ENCODE measurements around the gene DRAP1. TPM values are rescaled to one million over a fixed set of nuclear protein-coding genes. Genes with fewer than 3 reads are reported as not detected.

Gene DRAP1
- total RNA-seq, 1 donor from 2014 or later, result 106 TPM

DNA sequence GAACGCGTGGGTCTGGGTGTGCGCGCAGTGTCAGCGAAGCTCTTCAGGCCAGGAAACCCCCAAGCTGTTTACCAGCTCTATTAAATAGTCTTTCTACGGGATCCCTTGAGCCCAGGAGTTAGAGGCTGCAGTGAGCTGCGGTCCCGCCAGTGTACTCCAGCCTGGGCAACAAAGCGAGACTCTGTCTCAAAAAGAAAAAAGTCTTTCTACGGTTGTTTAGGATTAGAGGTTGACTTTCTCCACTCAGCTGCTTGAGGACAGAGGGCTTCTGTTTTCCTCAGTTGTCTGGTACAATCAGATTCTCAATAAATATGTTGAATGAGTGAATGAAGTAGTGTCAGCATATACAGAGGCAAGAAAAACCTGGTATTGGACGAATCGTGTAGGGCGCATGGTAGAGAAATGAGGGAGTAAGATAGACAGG, 42.9 kb downstream of the DRAP1 start:
- Mint-ChIP-seq H3K4me1 (ENCODE audit: unreplicated experiment) (peaks cover 25% of the 10 kb centered on the region), H3K27me3 (ENCODE audit: unreplicated experiment) (peaks cover 2% of the 10 kb centered on the region), H3K9me3 (ENCODE audit: unreplicated experiment) (no peaks in the 10 kb centered on the region), H3K4me3 (ENCODE audit: unreplicated experiment) (peak overlapping the region; percentile 92), H3K36me3 (ENCODE audit: unreplicated experiment) (peaks cover 13% of the 10 kb centered on the region), H3K27ac (ENCODE audit: unreplicated experiment) (peak overlapping the region; percentile 62)
- DNase-seq (ENCODE audit: extremely low spot score, unreplicated experiment), result no peak
- TF ChIP-seq, protein P1, sequence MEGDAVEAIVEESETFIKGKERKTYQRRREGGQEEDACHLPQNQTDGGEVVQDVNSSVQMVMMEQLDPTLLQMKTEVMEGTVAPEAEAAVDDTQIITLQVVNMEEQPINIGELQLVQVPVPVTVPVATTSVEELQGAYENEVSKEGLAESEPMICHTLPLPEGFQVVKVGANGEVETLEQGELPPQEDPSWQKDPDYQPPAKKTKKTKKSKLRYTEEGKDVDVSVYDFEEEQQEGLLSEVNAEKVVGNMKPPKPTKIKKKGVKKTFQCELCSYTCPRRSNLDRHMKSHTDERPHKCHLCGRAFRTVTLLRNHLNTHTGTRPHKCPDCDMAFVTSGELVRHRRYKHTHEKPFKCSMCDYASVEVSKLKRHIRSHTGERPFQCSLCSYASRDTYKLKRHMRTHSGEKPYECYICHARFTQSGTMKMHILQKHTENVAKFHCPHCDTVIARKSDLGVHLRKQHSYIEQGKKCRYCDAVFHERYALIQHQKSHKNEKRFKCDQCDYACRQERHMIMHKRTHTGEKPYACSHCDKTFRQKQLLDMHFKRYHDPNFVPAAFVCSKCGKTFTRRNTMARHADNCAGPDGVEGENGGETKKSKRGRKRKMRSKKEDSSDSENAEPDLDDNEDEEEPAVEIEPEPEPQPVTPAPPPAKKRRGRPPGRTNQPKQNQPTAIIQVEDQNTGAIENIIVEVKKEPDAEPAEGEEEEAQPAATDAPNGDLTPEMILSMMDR (IDR thresholded peaks at IDR 0.05), result no peak

DNA sequence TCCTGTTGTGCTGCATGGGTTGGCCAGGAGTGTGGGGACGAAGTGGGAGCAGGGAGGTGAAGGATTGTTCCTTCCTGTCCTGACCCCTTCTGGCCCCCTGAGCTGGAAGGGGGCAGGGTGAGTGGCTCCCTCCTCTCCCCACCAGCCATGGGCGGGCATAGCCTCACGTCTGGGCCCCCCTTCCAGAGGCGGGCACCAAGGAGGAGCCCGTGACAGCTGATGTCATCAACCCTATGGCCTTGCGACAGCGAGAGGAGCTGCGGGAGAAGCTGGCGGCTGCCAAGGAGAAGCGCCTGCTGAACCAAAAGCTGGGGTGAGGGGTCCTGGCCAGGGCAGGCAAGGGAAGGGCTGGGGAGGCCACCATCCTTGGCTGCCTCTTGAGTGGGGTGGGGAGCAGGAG, 45.7 kb downstream of the DRAP1 start:
- Mint-ChIP-seq H3K27ac (ENCODE audit: unreplicated experiment) (no peak overlapping the region), H3K36me3 (ENCODE audit: unreplicated experiment) (peaks cover 26% of the 10 kb centered on the region), H3K4me3 (ENCODE audit: unreplicated experiment) (no peak overlapping the region), H3K9me3 (ENCODE audit: unreplicated experiment) (no peaks in the 10 kb centered on the region), H3K27me3 (ENCODE audit: unreplicated experiment) (no peaks in the 10 kb centered on the region), H3K4me1 (ENCODE audit: unreplicated experiment) (peaks cover 25% of the 10 kb centered on the region)
- DNase-seq (ENCODE audit: extremely low spot score, unreplicated experiment), result no peak
- TF ChIP-seq, protein P1 (IDR thresholded peaks at IDR 0.05), result no peak

DNA sequence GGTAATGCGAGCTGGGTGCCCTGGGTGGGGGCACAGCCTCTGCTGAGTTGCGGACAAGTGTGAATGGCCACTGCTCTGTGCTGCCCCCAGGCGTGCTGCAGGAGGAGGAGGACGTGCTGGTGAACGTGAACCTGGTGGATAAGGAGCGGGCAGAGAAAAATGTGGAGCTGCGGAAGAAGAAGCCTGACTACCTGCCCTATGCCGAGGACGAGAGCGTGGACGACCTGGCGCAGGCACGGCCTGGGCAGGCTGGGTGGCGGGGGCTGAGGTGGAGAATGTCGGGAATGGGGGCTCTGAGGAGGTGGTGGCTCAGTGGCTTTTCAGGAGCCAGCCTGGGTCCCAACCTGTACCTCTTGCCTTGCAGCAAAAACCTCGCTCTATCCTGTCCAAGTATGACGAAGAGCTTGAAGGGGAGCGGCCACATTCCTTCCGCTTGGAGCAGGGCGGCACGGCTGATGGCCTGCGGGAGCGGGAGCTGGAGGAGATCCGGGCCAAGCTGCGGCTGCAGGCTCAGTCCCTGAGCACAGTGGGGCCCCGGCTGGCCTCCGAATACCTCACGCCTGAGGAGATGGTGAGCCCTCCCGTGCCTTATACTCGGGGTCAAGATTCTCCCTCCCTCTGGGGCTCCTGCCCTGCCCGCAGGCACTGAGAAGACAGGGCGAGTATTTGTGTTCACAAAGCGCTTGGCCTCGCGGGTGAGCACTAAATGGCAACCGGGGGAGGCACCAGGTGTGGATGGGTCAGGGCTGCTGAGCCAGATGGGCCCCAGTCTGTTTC, 46.9 kb downstream of the DRAP1 start:
- no peak for DNase-seq (ENCODE audit: extremely low spot score, unreplicated experiment)
- TF ChIP-seq, protein P1 (IDR thresholded peaks at IDR 0.05), result no peak
- Mint-ChIP-seq H3K27me3 (ENCODE audit: unreplicated experiment) (no peaks in the 10 kb centered on the region), H3K36me3 (ENCODE audit: unreplicated experiment) (peaks cover 32% of the 10 kb centered on the region), H3K4me1 (ENCODE audit: unreplicated experiment) (peaks cover 22% of the 10 kb centered on the region), H3K4me3 (ENCODE audit: unreplicated experiment) (no peak overlapping the region), H3K9me3 (ENCODE audit: unreplicated experiment) (no peaks in the 10 kb centered on the region), H3K27ac (ENCODE audit: unreplicated experiment) (no peak overlapping the region)

DNA sequence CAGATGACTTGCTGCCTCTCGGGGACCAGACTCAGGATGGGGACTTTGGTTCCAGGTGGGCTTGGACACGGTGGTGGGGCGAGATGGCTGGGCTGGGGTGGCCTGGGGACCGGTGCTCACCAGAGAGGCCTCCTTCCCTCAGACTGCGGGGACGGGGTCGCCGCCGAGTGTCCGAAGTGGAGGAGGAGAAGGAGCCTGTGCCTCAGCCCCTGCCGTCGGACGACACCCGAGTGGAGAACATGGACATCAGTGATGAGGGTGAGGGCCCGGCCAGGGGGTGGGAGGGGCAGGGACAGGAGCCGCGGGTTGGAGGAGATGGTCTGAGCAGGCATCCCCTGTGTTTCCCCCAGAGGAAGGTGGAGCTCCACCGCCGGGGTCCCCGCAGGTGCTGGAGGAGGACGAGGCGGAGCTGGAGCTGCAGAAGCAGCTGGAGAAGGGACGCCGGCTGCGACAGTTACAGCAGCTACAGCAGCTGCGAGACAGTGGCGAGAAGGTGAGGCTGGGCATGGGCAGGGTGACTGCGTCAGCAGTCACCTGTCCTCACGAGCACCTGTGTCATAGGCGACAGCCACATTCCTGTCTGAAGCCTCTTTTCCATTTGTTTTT, 48.2 kb downstream of the DRAP1 start:
- Mint-ChIP-seq H3K27me3 (ENCODE audit: unreplicated experiment) (no peaks in the 10 kb centered on the region), H3K27ac (ENCODE audit: unreplicated experiment) (no peak overlapping the region), H3K9me3 (ENCODE audit: unreplicated experiment) (no peaks in the 10 kb centered on the region), H3K4me3 (ENCODE audit: unreplicated experiment) (no peak overlapping the region), H3K36me3 (ENCODE audit: unreplicated experiment) (peaks cover 38% of the 10 kb centered on the region), H3K4me1 (ENCODE audit: unreplicated experiment) (peaks cover 14% of the 10 kb centered on the region)
- TF ChIP-seq, protein P1 (IDR thresholded peaks at IDR 0.05), result no peak
- no peak for DNase-seq (ENCODE audit: extremely low spot score, unreplicated experiment)

Data from osteocyte (in vitro differentiated cells).